HG02981 (cell line): Measurements from ENCODE around the gene ATR.

ENCODE experiments used
- ATAC-seq: cut with Tn5 transposase; IDR thresholded peaks from one replicate; pipeline ENCODE4 v1.9.1; 2021; ENCODE audit warnings: mild to moderate bottlenecking, moderate library complexity; ENCODE audit not compliant: unreplicated experiment

ATR gene

DNA sequence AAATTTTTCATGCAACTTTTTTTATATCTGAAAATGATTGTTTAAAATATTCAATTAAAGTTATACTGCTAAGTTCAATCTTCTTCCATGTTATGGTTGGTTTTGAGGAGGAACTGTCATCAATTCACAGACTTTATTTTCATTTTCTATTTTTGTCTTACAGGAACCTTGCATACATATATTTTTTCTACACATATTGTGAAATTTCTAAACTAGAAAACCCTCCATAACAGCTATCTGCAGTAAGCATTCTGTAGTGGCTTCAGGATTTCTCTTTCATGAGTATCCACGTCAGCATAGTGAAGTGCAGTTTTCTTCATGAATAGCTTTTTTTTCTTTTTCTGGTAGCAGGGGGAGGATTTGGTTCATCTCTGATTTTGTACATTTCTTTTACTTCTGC lies 48.2 kb downstream of the ATR start:
- ATAC-seq, result no peak

DNA sequence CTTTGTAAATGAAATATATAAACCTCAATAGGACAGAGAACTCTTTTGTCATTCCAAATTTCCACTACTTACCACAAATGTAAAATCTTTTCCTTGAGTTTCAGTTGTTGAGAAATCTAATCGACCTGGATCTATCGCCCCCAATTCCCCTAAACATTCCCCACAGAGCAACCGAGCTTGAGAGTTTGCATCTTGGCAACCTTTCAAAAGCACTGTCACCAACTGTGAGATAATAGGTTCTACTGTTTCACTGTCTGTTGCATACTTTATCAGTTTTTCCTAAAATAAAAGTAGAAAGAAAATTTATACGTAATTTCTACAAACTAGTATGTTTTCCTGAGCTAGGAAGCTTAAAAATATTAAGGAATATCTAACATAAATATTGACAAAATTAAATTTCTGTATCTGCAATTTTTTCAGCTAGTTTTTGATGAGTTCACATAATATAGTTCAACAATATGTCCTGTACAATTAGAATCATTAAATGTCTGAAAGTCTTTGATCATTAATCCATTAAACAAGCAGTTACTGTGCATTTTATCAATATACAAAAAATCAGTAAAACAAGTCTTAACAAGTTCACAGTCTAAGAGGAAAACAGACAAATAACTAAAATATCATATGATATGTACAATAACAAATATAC lies 54.5 kb downstream of the ATR start:
- ATAC-seq, result no peak

DNA sequence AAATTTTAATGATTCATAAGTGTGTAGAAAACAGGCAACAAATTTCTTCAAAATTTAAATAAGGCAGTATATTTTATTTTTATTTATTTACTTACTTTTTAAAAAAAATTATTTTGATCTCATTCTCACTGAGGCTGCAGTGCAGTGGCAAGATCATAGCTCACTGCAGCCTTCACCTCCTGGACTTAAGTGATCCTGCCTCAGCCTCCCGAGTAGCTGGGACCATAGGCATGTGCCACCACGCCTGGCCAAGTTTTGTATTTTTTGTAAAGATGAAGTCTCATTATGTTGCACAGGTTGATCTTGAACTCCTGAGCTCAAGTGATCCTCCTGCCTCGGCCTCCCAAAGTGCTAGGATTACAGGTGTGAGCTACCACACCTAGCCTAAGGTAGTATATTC lies 69.5 kb downstream of the ATR start:
- ATAC-seq, result no peak

DNA sequence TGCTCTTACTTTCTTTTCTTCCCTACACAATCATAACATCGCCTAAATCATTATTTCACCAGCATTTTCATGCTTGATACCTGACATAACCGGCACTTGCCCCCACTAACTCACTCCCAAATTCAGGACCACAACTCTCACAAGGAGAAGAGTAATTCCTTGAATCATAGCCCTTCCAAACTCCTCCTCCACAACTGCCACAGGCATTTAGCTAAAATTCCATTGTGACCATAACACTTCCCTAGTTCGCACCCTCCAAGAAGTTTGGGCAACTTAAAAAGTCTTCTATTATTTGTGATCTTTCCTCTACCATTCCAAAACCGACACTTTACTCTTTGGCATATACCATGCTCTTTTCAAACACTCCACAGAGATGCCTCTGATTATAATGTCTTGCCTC lies 71.3 kb downstream of the ATR start:
- no peak for ATAC-seq

DNA sequence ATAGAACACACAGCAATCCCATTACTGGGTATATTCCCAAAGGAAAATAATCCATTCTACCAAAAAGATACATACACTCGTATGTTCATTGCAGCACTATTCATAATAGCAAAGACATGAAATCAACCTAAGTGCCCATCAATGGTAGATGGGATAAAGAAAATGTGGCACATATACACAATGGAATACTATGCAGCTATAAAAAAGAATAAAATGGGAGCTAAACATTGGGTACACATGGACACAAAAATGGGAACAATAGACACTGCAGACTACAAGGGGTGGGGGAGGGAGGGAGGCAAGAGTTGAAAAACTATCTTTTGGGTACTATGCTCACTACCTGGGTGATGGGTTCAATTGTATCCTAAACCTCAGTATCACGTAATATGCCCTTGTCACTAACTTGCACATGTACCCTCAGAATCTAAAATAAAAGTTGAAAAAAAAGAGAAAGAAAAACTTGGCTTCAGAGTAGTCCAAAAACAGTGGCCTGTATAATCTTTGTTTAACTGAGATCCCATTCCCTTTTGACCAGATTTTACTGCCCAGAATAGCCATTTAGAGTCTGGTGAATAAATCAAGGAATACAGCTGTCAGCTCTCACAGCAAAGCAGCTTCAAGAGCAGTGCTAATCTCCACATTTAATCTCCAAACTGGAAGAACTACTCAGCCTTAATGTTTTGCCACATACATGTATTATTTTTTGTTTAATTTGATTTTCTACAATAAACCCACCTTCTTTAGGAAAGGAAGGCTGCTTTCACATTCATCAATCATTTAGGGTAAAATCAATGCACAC lies 76.1 kb downstream of the ATR start:
- no peak for ATAC-seq

DNA sequence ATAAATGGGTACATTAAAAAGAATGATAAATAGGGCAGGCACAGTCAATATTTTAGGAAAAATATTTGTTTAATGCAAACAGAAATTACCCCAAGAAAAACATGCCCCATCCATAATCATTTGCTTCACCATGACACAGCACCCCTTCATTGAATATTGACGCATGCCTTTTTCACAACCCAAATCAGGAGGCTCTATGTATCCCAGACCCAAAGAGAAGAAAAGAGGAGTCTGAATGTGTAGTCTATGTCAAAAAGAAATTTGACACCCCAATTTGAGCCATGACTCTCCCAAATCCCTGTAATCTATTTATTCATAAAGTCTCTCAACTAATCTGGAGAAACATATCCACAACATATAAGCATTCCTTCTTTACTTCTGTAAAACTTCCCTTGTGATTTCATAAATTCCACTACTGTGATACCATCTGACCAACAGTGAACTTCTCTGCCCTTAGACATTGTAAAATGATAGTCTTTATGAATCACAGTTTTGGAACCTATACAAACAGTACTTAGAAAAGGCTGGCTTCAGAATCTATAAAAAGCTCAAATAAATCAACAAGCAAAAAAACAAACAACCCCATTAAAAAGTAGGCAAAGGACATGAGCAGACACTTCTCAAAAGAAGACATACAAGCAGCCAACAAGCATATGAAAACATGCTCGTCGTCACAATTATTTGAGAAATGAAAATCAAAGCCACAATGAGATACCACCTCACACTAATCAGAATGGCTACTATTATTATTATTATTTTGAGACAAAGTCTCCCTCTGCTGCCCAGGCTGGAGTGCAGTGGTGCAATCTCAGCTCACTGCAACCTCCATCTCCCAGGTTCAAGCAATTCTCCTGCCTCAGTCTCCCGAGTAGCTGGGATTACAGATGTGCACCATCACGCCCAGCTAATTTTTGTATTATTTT lies 77.3 kb downstream of the ATR start:
- no peak for ATAC-seq

DNA sequence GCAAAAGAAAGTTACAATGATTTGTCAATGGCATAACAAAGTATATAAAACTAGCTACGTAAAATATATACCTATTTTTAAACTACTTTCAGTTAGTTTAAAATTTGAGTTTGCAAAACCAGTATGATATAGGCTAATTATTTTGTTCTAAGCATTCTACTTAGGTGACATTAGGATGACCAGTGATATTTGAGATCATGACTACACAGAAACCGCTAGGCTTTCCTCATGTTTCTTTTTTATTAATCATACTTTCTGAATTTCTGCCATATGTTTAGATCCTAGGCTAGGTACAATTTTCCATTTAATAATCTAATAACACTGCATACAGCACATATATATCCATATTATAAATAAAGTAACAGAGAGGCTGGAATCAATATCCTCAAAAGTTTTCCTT lies 78.3 kb downstream of the ATR start:
- ATAC-seq, result no peak

DNA sequence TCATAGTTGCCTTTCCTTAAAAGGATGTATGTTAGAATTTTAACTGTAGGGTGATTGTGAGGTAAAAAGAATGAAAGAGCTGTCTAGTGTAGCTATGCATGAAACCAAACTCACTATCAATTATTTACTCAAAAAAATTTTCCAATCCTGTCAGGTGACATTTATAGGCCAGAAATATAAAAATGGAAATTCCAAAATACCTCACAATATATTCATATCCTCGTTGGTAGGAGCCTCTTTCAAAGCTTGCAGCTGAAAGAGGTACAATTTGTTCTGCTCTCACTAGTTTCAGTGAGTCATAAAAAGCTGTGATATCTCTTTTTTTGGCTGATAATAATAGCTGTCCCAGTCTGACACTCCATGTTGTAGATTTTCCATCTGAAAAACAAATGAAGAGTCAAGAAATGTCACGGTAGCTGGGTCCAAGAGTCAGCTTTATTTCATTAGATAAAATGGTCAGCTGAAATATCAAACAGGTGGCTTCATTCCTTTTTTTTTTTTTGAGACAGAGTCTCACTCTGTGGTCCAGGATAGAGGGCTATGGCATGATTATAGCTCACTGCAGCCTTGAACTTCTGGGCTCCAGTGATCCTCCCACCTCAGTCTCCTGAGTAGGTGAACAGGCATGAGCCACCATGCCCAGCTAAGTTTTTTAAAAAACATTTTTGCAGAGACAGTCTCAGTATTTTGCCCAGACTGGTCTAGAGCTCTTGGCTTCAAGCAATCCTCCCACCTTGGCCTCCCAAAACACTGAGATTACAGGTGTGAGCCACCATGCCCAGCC lies 79.9 kb downstream of the ATR start:
- ATAC-seq, result peak; percentile 61

DNA sequence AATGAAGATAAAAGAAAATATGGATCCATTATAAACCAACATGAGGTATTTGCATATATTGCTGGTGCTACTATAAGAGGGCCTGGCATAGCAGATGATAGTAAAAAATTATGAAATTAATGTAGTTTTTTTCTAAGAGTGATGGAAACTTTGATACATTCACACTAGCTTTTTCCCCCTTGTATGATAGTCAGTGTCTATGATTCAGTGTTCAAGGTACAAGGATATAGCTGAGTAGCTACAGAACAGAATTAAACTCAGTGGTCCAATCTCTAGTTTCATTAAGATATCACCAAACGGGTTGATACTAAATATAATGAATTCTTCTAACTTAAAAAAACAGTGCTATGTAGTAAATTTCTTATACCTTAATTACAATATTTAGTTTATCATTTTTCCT lies 80.8 kb downstream of the ATR start:
- ATAC-seq, result no peak

DNA sequence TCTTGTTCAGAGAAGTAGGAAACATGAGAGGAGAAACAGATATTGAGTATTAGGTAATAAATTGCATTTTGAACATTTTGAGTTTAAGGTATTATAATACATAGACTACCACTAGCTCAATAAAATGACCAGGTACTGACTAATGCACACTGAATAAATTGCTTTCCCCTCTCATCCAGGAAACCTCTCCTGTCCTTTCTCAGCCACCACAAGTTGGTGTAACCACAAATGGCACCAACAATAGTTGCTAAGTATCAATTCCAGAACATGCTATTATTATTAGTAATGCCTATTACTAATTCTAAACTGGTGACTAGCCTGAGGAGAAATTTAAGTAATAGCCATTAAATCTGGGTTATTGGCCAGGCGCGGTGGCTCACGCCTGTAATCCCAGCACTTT lies 83.4 kb downstream of the ATR start:
- no peak for ATAC-seq

DNA sequence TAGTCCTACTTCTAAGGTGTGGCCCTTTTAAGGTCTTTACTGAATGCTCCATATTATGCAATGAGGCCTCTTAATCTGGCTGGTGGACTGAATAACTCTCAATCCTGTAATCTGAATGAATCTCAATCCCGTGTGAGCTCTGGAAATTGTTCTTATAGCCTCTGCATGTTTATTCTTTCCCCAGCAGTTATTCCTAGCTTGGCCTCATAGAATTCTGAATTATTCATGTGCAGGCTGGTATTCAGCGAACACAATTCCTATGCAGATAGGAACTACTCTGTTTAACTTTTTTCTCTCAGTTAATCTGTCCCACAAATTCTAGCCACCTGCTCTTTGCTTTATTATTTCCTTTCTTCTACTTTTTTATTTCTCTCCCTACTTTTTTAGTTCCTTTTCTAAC lies 86.3 kb downstream of the ATR start:
- no peak for ATAC-seq

DNA sequence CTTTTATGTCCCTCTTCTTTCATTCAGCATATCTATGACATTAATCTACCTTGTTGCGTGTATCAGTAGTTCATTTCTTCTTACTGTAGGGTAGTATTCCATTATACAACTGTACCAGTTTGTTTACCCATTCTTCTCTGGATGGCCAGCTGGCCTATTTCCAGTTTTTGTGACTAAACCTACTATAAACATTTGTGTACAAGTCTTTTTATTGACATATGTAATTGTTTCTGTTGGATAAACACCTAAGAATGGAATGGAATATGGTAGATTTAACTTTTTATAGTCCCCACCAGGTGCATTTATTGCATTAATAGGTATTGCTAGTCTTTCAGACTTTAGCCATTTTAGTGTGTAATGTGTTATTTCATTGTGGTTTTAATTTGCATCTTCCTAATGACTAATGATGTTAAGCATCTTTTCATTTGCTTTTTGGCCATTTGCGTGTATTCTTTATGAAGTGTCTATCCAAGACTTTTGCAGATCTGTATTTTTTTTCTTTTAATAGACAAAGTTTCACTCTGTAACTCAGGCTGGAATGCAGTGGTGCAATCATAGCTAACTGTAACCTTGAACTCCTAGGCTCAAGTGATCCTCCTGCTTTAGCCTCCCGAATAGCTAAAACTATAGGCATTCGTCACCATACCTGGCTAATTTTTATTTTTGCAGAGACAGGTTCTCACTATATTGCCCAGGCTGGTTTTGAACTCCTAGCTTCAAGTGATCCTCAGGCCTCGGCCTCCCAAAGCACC lies 88.8 kb downstream of the ATR start:
- ATAC-seq, result no peak

DNA sequence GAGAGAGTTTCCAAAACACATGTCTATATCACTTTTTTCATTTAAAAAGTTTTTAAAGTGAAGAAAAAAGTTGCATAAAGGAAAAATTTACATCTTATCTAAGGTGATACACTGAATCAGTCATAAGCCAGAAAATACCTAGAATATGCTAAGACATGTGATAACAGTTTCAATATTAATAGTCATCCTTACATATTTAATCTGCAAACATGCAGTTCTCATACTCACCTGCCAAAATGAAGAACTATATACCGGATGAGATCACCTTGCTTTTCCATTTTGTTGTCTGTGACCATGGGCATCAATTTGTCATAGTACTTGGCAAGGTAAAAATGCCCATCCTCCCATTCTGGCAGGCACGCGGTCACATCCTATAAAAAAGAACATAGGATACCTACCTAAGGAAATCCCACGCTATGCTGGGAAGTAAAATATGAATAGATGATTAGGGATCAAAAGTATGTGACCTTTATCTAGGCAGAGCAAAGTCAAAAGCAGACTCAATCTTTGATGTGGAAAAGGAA lies 93.6 kb downstream of the ATR start:
- ATAC-seq, result no peak

DNA sequence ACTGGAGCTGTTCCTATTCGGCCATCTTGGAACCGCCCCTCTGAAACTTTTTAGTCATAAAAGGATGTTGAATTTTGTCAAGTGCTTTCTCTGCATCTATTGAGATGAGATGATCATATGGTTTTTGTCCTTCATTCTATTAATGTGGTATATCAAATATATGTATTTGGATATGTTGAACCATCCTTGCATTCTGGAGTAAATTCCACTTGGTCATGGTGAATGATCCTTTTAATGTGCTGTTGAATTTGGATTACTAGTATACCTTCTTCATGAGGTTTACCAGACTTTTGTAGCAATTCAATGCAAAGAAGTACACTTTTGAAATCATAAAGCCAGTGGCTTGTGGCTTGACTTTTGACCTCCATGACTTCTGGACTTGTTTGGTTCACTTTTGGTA lies 97.3 kb downstream of the ATR start:
- ATAC-seq, result no peak

DNA sequence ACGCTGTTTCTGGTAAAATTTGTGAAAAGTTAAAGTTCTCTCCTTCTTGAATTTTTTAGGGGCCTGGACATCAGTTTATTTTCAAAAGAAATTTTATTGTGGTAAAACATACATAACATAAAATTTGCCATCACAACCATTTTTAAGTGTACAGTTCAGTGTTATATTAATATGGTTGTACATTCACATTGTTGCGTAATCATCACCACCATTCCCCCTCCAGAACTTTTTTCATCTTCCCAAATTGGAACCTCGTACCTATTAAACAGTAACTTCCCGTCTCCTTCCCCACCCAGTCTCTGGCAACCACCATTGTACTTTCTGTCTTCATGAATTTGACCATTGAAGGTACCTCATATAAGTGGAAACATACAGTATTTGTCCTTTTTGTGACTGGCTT lies 107.7 kb downstream of the ATR start:
- no peak for ATAC-seq

DNA sequence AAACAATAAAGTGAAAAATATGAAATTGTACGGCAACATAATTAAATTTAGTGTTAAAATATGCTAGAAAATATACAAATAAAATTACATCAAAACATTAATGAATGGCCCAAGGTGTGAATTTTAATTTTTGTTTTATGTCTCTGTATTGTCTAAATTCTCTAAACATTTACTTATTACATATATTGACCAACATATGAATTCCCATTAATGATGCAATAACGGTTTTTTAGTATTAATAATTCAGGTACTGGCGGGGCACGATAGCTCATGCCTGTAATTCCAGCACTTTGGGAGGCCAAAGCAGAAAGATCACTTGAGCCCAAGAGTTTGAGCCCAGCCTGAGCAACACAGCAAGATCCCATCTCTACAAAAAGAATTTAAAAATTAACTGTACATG lies 110.1 kb downstream of the ATR start:
- ATAC-seq, result no peak

DNA sequence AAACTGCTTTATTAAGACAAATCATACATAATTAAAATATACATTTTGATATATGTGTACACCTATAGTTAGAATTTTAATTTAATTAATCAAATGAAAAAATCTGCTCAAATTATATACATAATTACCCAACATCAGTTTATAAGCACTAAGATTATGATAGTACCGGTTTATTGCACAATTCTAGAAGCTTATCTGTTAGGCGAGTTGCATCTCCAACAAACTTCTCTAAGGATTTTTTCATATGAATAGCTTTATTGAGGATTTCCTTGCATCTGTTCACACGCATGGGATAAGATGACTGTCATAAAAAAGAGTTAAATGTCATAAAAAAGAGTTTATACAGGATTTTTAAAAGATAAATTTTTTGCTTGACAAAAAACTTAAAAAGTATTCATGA lies 110.8 kb downstream of the ATR start:
- no peak for ATAC-seq

DNA sequence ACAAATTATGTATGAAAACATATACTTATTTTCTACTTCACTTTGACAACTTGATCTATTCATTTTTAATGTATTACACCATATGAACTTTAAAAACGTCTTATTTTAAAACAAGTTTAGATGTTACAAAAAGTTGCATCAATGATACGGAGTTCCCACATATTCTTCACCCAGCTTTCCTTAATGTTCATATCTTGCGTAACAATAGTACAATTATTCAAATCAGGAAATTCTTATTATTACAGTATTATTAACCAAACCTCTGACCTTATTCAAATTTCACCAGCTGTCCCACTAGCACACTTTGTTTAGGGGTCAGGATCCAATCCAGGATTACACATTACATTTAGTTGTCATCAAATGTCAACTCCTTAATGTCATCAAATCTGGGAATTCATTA lies 117.8 kb downstream of the ATR start:
- no peak for ATAC-seq

DNA sequence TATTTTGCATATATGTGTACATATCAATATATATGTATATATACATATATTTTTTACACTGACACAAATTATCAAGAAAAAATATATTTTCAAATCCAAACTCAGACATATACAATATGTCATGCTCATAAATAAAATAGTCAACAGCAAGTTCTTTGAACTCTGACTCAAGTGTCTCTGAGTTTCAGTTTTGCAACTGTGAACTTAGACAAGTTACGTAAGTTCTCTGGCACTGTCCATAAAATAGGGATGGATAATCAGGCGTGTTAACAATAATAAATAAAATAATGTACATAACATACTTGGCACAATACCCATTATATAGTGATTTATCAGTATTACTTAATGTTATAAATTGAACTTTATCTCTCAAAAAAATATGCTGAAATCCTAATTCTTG lies 118.6 kb downstream of the ATR start:
- ATAC-seq, result no peak

DNA sequence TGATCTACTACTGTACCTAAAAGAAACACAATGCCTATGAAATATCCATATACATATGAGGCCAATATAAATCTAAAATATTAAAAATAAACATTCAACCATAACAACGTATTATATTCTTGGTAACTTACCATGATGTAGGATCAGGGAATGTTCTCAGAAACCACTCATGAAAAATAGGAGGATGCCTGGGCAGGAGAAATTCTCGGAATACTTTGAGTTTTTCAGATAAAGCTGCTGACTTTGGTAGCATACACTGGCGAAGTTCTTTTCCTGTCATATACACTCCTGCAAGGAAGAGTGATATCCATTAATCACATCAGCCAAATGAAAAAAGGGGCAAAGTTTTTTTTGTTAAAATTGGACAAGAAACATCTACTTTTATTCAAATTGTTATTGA lies 119.4 kb downstream of the ATR start:
- no peak for ATAC-seq
